ENCODE results near the gene MORN5.

DNA sequence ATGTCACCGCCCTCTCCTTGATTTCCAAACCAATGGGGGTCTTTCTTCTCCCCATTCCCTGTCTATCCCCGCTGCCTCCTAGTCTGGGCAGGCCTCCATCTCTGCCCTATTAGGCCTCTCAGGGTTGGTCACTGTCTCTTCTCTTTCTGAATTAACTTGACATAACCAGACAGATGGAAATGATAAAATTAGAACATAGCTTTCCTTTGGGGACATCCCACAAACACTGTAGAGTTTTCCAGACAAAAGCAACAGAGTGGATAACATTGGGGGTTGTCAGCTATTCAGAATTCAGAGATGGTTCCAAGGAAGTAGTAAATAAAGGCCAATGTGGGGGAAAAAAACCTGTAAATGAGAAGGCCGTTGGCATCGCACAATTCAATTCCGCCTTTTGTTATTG, 44.3 kb downstream of the MORN5 start:
- TF ChIP-seq, protein P1, sequence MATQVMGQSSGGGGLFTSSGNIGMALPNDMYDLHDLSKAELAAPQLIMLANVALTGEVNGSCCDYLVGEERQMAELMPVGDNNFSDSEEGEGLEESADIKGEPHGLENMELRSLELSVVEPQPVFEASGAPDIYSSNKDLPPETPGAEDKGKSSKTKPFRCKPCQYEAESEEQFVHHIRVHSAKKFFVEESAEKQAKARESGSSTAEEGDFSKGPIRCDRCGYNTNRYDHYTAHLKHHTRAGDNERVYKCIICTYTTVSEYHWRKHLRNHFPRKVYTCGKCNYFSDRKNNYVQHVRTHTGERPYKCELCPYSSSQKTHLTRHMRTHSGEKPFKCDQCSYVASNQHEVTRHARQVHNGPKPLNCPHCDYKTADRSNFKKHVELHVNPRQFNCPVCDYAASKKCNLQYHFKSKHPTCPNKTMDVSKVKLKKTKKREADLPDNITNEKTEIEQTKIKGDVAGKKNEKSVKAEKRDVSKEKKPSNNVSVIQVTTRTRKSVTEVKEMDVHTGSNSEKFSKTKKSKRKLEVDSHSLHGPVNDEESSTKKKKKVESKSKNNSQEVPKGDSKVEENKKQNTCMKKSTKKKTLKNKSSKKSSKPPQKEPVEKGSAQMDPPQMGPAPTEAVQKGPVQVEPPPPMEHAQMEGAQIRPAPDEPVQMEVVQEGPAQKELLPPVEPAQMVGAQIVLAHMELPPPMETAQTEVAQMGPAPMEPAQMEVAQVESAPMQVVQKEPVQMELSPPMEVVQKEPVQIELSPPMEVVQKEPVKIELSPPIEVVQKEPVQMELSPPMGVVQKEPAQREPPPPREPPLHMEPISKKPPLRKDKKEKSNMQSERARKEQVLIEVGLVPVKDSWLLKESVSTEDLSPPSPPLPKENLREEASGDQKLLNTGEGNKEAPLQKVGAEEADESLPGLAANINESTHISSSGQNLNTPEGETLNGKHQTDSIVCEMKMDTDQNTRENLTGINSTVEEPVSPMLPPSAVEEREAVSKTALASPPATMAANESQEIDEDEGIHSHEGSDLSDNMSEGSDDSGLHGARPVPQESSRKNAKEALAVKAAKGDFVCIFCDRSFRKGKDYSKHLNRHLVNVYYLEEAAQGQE (IDR thresholded peaks at IDR 0.05): no peak
- TF ChIP-seq, protein P2, sequence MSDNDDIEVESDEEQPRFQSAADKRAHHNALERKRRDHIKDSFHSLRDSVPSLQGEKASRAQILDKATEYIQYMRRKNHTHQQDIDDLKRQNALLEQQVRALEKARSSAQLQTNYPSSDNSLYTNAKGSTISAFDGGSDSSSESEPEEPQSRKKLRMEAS (IDR thresholded peaks at IDR 0.05): no peak
- TF ChIP-seq, protein P3, sequence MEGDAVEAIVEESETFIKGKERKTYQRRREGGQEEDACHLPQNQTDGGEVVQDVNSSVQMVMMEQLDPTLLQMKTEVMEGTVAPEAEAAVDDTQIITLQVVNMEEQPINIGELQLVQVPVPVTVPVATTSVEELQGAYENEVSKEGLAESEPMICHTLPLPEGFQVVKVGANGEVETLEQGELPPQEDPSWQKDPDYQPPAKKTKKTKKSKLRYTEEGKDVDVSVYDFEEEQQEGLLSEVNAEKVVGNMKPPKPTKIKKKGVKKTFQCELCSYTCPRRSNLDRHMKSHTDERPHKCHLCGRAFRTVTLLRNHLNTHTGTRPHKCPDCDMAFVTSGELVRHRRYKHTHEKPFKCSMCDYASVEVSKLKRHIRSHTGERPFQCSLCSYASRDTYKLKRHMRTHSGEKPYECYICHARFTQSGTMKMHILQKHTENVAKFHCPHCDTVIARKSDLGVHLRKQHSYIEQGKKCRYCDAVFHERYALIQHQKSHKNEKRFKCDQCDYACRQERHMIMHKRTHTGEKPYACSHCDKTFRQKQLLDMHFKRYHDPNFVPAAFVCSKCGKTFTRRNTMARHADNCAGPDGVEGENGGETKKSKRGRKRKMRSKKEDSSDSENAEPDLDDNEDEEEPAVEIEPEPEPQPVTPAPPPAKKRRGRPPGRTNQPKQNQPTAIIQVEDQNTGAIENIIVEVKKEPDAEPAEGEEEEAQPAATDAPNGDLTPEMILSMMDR (IDR thresholded peaks at IDR 0.05; ENCODE audit: low read depth, low read length, missing input control): no peak
- no peak for TF ChIP-seq RAD21 (IDR thresholded peaks at IDR 0.05)

Measured in liver (tissue), 3 donors.